A204.1 (cell line): Measurements from ENCODE around the gene MYO9A.
"Not testable (repeated sequence)": the region's sequence is repeated elsewhere in the genome, so short reads cannot be mapped to it uniquely, and the experiment has no call there.

Experiments
- FAIRE-seq: peaks from 2 replicates; lab custom pipeline; 2012; peaks lifted over from hg19 to GRCh38; lab: Jason Lieb, UNC

The MYO9A gene

GRCh38 chr15:72136170-72137051 is 18.5 kb upstream of the MYO9A start:
- FAIRE-seq: no peak

DNA sequence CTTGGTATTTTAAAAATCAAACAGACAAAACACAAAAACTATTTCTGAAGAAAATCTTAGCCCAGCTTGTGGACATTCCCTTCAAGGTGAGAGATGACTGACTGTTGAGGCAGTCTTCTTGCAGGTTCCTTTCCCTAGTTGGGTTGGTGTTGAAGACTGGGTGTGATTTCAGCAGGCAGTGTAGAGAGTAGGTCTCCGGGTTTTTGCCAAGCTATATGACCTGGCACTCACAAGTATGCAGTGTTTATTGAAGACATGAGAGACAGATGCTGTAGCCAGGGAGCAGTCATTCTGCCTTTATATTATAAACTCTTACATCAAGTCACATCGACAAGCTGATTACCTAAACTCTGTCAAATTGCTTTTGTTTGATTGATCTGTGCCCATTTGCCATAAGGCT is 17.8 kb upstream of the MYO9A start:
- FAIRE-seq: no peak

GRCh38 chr15:72133211-72133610 is 15.3 kb upstream of the MYO9A start:
- no peak for FAIRE-seq

GRCh38 chr15:72131922-72132321 is 14.0 kb upstream of the MYO9A start:
- no peak for FAIRE-seq

GRCh38 chr15:72130272-72130671 is 12.3 kb upstream of the MYO9A start:
- FAIRE-seq: no peak

GRCh38 chr15:72128359-72128758 is 10.4 kb upstream of the MYO9A start:
- no peak for FAIRE-seq

DNA sequence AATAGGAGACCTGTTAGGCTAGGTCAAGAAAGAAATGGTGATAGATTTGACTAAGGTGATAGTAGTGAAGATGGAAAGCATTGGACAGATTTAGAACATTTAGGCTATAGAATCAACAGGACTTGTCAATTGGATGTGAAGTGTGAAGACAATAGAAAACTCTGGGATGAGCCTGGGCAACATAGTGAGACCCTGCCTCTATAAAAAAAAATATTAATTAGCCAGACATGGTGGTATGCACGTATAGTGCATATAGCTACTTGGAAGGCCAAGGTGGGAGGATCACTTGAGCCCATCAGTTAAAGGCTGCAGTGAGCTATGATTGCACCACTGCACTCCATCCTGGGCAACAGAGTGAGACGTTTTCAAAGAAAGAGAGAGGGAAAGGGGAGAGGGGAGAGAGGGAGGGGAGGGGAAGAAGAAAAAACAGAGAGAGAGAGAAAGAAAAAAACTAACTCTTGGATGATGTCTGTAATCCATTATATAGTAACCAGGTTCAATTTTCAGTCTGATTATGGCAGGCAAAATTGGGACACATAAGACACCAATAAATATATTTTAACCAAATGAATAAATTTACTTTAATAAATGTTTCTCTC is 9.9 kb upstream of the MYO9A start:
- no peak for FAIRE-seq

GRCh38 chr15:72124218-72124617 is 6.3 kb upstream of the MYO9A start:
- FAIRE-seq: no peak

DNA sequence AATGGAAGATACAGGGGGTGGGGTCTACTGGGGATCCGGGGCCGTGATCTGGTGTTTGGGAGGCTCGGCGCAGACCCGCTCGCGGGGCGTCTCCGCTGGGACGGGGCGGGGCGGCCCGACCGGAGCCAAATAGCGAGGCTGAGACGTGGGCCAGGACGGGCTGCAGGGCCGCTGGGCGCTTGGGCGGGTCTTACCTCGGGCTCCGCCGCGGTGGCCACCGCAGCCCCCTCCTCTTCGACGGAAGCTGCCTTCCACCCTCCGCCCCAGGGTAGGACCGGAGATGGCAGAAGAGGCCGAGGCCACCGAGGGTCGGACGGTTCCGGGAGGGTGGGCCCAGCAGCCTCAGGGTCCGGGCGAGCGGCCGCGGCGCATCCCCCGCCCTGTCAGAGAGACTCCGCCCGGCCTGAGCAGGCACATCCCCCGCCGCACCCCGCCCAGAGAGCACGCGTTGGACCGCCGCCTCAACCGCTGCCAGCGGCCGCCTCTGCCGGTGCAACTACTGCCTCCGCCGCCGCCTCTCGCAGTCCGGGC is 399 bp downstream of the MYO9A start:
- FAIRE-seq: no peak

DNA sequence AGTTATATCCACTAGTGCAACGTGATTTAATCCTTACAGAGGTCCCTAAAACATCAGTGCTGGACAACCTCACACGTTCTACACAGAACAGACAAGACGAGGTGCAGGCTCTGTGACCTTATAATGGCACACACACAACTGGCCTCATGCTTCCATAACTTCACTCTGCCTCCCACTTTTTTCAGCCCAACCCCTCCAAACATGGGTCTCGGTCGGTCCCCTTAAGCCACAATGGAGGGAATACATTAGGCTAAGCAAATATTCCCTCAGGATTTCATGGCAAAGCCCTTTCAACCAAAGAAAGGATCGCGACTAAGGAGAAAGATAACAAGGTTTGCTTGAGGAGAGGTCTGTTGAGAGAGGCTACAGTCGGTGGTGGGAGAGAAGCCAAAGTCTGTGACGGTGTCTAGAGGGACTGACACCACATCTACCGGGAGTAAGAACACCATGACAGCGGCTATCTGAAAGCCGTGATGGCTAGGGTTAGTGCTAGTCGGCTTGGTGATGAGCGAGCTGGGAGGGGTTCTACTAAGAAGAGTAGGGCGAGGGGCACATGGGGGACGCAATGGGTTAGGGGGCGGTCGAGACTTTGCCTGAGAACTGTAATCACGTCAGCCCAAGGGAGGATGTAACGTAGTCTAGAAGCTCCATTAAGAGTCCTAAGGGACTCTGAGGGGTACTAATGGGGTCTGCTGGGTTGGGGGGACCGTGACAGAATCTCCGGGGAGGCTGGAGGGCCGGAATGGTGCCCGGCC is 1.0 kb downstream of the MYO9A start:
- FAIRE-seq: no peak

GRCh38 chr15:72113347-72114031 is 4.5 kb downstream of the MYO9A start:
- no peak for FAIRE-seq

- FAIRE-seq: no peak
Measured at GRCh38 chr15:72112805-72113204, 5.1 kb downstream of the MYO9A start.

- FAIRE-seq: no peak
Measured at GRCh38 chr15:72112116-72112515, 5.8 kb downstream of the MYO9A start.

GRCh38 chr15:72110355-72110754 is 7.6 kb downstream of the MYO9A start:
- no peak for FAIRE-seq

GRCh38 chr15:72106068-72106467 is 11.9 kb downstream of the MYO9A start:
- FAIRE-seq: no peak

DNA sequence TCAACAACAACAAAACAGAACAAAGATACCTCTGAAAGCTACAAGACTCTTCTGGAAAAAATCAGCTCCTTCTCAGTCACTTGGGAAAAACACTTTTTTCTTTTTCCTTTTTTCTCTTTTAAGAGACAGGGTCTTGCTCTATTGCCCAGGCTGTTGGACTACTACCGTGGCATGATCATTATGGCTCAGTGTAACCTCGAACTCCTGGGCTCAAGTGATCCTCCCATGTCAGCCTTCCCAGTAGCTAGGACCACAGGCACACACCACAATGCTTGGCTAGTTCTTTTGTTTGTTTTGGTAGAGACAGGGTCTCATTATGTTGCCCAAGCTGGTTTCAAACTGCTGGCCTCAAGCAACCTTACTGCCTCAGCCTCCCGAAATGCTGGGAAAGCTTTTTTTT is 12.8 kb downstream of the MYO9A start:
- FAIRE-seq: no peak

- FAIRE-seq: not testable (repeated sequence)
Measured at GRCh38 chr15:72100551-72100950, 17.4 kb downstream of the MYO9A start.

GRCh38 chr15:72099155-72099554 is 18.8 kb downstream of the MYO9A start:
- no peak for FAIRE-seq

- FAIRE-seq: no peak
Measured at GRCh38 chr15:72098040-72098439, 19.9 kb downstream of the MYO9A start.

GRCh38 chr15:72096796-72097195 is 21.2 kb downstream of the MYO9A start:
- no peak for FAIRE-seq

- FAIRE-seq: no peak
Measured at GRCh38 chr15:72092691-72093090, 25.3 kb downstream of the MYO9A start.

- no peak for FAIRE-seq
Measured at GRCh38 chr15:72092006-72092405, 25.9 kb downstream of the MYO9A start.
